Measurements from ENCODE around the gene CMIP. TPM values are rescaled to one million over a fixed set of nuclear protein-coding genes. Genes with fewer than 3 reads are reported as not detected.

The CMIP gene
- total RNA-seq, 1 experiment from 2014 or later = 16.0 TPM

DNA sequence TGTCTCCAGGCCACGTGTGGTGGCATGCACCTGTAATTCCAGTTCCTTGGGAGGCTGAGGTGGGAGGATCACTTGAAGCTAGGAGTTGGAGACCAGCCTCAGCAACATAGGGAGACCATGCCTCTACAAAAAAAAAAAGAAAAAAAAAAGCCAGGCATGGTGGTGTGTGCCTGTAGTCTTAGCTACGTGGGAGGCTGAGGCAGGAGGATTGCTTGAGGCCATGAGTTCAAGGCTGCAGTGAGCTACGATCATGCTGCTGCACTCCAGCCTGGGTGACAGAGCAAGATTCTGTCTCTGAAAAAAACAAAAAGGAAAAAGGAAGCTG, 103.9 kb downstream of the CMIP start:
- in situ Hi-C loops (cut with HindIII; ENCODE audit: low pct_unique_long_range_greater_than_20kb, low sequenced_read_pairs) = no loop called here

DNA sequence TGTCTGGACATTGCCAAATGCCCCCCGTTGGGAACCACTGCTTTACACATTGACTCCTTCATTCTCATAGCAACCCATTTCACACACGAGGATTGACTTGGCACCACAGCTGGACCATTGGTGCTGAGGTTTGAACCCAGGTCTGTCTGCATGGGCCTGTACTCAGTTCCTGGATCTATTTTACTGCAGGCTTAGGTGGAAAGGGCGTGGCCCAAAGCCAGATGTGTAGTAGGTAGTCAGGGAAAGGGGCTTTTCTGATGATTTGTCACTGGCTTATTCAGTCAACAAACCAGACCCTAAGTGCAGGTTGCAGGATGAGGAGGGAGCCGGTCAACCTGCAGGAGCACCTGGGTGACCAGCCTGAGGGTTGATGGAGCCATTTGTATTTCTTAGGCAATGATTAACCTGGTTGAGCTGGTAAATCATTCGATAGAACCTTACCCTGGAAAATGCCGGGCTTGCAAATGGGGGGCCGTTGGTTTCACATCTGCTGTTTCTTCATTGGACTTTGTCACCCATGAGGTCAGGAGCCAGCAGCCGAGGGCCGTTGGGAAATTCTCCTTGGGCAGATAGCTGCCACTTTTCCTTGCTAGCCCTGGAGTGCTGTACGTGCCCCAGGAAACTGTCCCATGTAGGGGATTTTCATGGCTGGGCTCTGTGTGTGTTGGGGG, 104.4 kb downstream of the CMIP start:
- DNase-seq (ENCODE audit: low read depth) = peak; percentile 88

More for the DNA sequence above, 103.9 kb downstream of the CMIP start:
- DNase-seq (ENCODE audit: low read depth) = no peak

DNA sequence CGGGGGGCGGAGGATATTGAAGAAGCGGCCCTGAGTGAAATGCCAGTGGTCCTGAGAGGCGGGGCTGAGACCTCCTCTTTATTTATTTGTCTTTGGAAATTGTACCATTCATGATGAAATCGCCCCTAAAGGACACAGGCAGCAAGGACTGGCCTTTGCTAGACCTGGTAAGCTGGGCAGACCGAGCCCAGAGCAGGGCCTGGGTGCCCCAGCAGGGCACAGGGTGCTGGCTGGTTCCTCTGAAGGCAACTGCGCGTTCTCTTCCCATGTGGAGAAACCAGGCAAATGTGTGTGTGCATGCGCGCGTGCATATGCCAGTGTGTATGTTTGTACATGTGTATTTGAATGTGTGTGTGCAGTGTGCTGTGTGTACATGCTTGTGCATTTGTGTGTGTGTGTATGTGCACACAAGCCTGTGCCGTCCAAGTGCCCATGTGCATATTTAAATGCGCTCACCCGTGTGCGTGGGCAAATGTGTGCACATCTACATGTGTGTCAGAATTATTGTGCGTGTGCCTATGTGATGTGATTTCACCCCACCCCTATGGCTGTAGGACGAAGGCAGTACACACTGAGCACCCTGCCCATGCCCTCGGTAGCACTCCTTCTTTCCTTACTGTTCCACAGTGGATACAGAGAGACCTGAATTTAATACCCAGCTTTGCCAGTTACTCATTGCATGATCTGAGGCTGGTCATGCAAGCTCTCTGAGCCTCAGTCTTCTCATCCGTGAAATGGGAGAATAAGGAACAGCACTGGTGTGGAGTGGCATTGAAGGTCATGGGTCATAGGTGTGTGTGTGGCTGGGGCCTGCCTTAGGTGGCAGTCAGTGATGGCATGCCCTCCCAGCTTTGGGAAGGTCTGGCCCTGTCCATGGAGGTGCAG, 105.2 kb downstream of the CMIP start:
- in situ Hi-C loops (cut with HindIII; ENCODE audit: low pct_unique_long_range_greater_than_20kb, low sequenced_read_pairs) = no loop called here

More for the DNA sequence above, 104.4 kb downstream of the CMIP start:
- in situ Hi-C loops (cut with HindIII; ENCODE audit: low pct_unique_long_range_greater_than_20kb, low sequenced_read_pairs) = no loop called here

DNA sequence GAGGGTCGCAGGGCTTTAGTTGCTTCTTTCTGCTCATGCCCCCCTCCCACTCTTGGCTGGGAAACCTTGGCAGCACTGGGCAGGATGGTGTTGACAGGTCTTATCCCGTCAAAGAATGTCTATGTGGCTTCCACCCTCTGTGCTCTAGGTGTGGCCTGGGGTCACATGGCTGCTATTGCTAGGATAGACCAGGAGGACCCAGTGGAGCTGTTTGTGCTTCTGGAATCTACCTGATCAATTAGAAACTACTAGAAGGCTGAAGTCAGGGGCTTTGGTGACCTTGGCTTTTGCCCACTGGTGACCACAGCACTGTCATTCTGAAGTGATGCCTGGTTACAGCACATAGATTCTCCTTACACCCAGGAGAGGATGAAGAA, 105.8 kb downstream of the CMIP start:
- in situ Hi-C loops (cut with HindIII; ENCODE audit: low pct_unique_long_range_greater_than_20kb, low sequenced_read_pairs) = no loop called here
- DNase-seq (ENCODE audit: low read depth) = no peak

More for the DNA sequence above, 105.2 kb downstream of the CMIP start:
- DNase-seq (ENCODE audit: low read depth) = no peak

DNA sequence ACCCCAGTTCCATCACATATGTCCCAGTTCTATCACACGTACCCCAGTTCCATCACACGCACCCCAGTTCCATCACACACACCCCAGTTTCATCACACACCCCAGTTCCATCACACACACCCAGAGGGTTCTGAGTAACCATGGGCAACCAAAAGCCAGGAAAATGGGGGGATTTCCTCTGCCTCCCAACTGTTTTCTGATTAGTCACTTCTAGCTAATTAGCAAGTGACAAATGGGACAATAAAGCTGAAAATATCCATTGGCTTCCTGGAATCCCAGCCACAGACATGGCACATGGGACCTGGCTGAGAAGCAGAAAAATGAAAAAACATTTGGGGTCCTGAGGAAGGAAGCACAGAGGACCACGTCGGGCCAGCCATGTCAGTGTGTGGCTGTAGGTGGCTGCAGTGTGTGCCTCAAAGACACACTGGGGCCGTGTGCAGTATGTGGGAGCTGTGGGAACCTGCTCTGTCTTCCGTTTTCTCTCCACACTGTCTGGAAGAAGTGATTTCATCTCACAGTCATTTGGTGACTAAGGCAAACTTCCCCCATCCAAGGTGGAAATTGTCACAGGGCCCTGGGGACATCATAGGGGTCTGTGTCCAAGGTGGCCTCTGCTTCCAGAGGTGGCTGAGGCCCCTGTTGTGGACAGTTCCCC, 106.7 kb downstream of the CMIP start:
- peak; percentile 62 for DNase-seq (ENCODE audit: low read depth)

DNA sequence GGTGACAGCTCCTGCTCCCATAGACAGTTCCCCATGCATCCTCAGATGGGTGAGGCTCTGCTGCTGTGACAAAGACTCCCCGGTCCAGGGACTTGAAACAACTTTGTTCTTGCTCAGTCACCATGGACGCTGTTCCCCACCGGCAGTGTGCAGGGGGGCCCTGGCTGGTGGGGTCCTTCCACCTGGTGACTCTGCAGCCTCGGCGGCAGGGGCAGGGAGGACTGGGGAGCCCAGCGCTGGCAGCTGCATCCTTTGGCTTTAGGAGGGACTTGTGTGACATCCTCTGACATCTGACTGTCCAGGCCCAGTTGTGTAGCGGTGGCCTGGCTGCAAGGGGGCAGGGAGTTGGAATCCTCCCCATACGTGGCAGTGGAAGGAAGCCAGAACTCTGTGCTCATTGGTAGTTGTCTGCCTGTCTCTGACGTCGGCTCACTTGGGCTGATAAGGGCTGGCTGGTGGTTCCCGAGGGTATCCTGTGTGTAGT, 107.3 kb downstream of the CMIP start:
- no peak for DNase-seq (ENCODE audit: low read depth)
- in situ Hi-C loops (cut with HindIII; ENCODE audit: low pct_unique_long_range_greater_than_20kb, low sequenced_read_pairs) = no loop called here

More for the DNA sequence above, 106.7 kb downstream of the CMIP start:
- in situ Hi-C loops (cut with HindIII; ENCODE audit: low pct_unique_long_range_greater_than_20kb, low sequenced_read_pairs) = no loop called here

DNA sequence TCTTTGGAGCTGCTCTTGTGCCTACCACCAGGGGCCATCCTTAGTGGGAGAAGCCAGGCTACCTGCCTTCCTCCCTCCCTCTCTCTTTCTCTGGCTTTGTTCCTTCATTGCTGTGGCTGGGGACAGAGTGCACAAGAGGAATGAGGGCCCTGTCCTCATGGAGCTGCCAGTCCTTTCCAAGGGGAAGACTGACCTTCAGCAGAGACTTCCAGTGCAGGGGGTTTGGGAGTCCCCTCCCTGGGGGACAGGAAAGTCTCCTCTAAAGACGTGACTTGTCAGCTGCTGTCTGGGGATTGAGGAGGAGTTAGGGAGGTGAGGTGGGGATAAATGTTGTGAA, 108.1 kb downstream of the CMIP start:
- no peak for DNase-seq (ENCODE audit: low read depth)
- in situ Hi-C loops (cut with HindIII; ENCODE audit: low pct_unique_long_range_greater_than_20kb, low sequenced_read_pairs) = no loop called here

DNA sequence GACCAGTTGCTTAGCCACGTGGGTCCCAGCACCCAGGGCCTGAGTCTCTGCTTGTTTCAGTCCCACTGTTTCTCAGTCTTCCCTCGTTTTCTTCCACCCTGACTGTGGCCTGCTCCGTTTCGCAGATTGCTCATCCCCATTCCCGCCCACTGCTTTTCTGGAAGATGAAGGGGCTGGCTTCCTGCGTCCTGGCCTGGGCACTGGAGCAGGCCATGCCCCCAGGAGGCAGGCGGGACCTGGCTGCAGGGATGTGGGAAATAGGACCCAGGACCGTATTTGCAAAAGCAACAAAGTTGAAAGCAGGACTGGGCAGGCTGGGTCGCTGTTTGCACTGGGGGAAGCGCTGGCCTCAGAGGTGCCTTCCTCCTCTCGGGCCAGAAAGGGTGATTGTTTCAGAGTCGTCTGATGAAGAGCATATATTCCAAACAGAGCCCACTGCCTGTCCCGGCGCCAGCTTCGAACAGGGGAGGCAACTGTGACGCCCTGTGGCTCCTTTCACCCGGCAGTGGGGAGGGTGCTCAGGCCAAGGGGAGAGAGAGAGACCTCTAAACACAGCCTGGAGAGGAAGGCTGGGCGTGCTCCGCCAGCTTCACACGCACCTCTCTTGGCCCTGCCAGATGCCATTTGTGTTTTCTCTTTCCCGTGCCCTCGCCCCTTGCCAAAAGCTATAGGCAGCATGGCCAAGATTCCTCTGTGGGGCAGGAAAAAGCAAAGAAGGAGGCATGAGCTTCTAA, 108.6 kb downstream of the CMIP start:
- in situ Hi-C loops (cut with HindIII; ENCODE audit: low pct_unique_long_range_greater_than_20kb, low sequenced_read_pairs) = no loop called here
- no peak for DNase-seq (ENCODE audit: low read depth)

DNA sequence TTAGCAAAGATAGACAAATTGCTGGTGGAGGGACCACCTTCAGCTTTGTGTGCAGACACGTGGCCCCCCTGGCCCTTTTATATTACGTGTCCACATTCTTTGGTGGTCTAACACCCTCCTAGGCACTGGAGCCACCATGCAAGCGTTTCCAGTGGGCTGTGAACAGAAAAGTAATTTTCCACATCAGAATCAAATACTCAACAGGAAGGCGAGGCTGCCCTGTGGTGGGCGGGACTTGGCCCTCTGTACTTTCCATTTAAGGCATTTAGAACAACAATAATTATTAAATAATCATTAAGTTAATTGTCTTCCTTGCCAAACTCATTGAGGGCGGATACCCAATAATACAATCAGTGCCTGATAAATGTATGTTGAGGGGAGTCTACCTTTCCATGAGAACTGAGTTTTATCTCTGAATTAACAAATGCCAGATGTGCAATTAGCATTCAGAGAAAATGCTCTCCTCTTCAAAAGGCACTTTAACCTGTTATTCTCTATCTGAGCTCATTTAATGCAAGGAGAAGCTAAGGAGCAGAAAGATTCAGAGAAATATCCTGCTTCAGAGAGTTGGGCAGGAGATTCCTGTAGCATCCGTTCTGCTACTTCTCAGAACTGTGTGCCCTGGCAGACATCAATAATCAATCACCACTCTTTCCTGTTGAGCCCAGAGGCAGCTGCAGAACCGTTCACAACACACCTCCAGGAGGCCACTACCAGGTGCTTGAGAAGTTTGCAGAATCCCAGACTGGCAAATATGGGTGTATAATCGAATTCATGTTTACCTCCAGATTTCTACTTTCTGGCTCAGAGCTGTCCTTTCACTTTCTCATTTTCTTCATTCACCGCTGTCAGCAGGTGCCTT, 109.4 kb downstream of the CMIP start:
- in situ Hi-C loops (cut with HindIII; ENCODE audit: low pct_unique_long_range_greater_than_20kb, low sequenced_read_pairs) = no loop called here
- DNase-seq (ENCODE audit: low read depth) = no peak

DNA sequence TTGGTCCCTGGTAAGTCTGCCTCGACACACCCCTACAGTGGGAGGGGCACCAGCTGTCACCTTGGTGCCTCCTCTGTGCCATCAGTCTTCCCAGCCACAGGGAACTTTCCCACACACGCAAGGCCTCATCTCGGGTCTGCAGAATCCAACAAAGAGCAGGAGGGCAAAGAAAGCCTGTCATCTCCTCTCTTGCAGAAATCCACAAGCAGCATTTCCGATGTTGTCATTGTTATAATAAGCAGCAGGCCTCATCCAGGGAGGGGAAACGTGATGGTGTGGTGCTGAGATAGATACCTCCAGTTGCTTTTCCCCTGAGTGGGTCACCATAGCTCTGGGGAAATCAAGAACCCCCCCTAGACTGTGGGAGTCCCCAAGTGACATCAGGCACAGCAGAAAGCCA, 110.4 kb downstream of the CMIP start:
- DNase-seq (ENCODE audit: low read depth) = no peak
- in situ Hi-C loops (cut with HindIII; ENCODE audit: low pct_unique_long_range_greater_than_20kb, low sequenced_read_pairs) = no loop called here

DNA sequence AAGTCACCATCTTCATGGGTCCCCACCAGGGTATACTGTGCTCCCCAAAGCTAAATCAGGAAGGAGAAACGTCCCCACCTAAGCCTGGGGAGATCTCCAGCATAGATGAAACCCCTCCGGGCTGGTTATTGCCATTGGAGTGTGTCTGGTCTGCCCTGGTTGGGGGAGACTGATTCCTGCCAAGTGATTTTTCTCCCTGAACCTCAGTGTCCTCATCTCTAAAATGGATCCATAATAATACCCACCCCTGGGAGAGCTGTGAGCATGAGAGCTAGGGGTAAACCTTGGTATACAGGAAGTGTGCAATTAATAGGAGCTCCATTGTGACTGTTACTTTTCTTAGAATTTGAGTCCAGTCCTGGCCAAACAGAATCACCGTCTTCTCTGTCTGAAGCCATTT, 111.1 kb downstream of the CMIP start:
- in situ Hi-C loops (cut with HindIII; ENCODE audit: low pct_unique_long_range_greater_than_20kb, low sequenced_read_pairs) = no loop called here
- no peak for DNase-seq (ENCODE audit: low read depth)

DNA sequence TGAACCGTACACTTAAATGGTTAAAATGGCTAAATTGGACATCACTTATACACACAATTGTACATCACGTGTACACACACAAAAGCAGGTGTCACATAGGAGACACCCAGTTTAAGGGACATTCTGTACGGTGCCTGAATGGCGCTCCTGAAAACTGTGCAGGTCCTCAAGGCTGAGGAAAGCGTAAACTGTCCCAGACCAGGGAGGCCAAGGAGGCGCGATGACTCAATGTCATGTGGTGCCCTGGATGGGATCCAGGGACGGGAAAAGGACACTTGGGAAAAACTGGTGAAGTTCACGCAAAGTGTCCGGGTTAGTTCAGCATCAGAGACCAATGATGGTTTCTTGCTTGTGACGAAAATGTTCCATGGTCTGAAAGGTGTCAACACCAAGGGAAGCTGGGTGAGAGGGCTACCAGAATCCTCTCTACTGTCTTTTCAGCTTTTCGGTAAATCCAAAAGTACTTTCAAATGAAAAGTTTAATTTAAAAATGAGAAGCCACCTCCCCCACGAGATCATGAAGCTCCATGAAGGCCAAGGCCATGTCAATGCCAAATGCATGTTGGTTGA, 112.2 kb downstream of the CMIP start:
- peak; percentile 74 for DNase-seq (ENCODE audit: low read depth)
- in situ Hi-C loops (cut with HindIII; ENCODE audit: low pct_unique_long_range_greater_than_20kb, low sequenced_read_pairs) = no loop called here

DNA sequence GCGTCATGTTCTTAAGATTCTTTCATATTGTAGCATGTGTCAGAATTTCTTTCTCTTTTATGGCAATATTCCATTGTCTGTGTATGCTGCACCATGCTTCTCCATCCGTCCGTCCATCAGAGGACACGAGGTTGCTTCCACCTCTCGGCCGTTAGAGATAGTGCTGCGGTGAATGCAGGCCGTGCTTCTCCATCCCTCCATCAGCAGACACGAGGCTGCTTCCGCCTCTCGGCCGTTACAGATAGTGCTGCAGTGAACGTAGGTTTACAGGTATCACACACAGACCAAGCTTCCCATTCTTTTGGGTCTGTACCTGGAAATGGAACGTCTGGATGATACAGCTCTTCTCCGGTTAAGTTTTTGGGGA, 113.5 kb downstream of the CMIP start:
- DNase-seq (ENCODE audit: low read depth) = no peak
- in situ Hi-C loops (cut with HindIII; ENCODE audit: low pct_unique_long_range_greater_than_20kb, low sequenced_read_pairs) = no loop called here

DNA sequence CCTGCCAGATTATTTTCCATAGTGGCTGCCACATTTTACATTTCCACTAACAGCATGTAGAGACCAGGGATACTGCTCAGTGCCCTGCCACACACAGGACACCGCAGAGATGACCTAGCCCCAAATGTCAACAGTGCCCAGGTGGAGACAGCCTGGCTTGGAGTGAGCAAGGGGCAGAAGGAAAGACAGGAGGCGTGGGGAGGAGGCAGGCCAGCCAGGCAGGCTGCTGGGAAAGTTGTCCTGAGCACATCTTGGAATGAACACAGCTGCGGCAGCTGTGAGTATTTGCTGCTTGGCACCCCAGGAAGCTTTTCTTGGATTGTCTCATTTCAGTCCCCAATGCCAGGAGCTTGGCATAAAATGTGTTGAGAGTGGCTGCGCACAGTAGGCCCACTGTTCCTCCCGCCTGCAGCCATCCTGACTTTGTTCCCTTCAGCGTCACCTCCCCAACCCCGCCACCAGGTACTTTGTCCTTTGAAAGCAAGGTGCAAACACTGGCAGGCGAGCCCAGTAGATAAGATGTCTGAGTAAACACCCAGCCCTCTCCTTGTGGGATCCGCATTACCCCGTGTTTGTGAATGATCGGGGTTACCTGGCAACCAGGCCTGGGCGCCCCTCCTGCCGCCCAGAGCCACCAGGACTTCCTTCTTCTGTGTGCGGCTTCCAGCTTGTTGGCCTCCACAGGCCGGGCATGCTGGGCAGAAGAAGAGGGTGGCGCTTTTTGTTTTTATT, 114.0 kb downstream of the CMIP start:
- no peak for DNase-seq (ENCODE audit: low read depth)
- in situ Hi-C loops (cut with HindIII; ENCODE audit: low pct_unique_long_range_greater_than_20kb, low sequenced_read_pairs) = no loop called here

DNA sequence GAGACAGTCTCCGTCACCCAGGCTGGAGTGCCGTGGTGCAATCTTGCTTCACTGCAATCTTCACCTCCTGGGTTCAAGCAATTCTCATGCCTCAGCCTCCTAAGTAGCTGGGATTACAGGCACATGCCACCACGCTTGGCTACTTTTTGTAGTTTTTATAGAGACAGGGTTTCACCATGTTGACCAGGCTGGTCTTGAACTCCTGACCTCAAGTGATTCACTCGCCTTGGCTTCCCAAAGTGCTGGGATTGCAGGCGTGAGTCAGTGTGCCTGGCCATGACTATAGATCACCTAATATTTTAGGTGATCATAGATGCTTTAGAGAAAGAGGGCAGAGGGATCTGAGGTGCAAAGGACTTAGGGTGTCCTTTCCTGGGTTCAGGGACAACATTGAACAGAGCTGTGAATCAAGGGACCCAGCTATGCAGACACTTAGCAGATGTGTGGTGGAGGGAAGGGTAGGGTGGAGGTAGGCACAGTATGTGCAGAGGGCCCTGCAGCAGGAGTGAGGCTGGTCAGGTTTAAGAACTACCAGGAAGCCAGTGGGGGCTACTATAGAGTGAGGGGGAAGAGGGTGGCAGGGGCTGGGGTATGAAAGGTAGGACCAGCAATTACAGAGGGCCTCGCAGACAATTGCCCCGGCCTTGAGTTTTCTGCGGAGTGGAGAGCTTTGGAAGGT, 116.5 kb downstream of the CMIP start:
- in situ Hi-C loops (cut with HindIII; ENCODE audit: low pct_unique_long_range_greater_than_20kb, low sequenced_read_pairs) = no loop called here
- peak; percentile 64 for DNase-seq (ENCODE audit: low read depth)

DNA sequence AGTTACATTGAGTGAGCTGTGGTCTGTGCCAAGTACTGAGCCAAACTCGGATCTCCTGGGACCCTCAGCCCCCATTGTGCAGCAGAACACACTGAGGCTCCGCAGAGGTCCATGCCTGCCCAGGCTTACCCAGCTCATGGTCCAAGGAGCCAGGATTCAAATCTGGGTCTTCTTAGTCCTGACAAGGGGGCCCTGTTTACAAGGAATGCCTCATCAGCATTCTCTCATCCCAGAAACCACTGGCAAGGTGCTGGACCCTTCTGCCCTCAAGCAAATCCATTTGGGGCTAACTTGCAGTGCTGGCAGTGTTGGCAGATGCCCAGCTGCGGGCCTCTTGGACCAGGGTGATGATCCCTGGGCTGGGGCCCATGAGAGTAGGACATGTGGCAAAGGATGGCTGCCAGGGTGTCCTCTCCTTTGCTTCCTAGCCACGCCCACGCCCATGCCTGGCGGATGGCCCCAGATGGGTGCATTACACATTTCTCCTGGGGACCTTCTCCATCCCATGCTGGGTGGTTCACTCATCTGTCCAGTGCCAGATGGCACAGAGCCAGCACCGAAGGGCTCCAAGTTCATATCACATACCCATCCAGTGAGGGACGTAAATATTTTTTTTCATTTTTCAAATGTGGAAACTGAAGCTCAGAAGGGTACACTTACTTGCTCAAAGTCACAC, 117.7 kb downstream of the CMIP start:
- in situ Hi-C loops (cut with HindIII; ENCODE audit: low pct_unique_long_range_greater_than_20kb, low sequenced_read_pairs) = no loop called here
- DNase-seq (ENCODE audit: low read depth) = no peak

Data from Caki2 (cell line).